GM12892 (cell line): ENCODE results near the gene ZFPL1.

Experiments
- POLR2A ChIP-seq: IDR thresholded peaks from 2 replicates; pipeline ENCODE4 v1.6.1; 2011; ENCODE audit warnings: low read depth, low read length, control low read depth
- POLR2AphosphoS5 ChIP-seq: IDR thresholded peaks from 2 replicates; pipeline ENCODE4 v1.6.1; 2011; ENCODE audit warnings: low read depth, low read length, control low read depth

GRCh38 chr11:65059523-65059922 lies 24.5 kb upstream of the ZFPL1 start:
- TF ChIP-seq POLR2AphosphoS5 (no peak), POLR2A (no peak)
